GM12878 (cell line): ENCODE results near the gene NR4A2. TPM values are rescaled to one million over a fixed set of nuclear protein-coding genes. Genes with fewer than 3 reads are reported as not detected.

ENCODE experiments used
- ATAC-seq: fragments of 200-7000 bp; cut with Tn5 transposase; 3 replicates; pipeline ENCODE4 v1.9.1; 2020; ENCODE audit warnings: mild to moderate bottlenecking, moderate library complexity
- BruUV-seq: library from RNA; stranded (reverse); fragments of 400-500 nt; replicated peaks from 2 replicates; lab custom pipeline; 2021; lab: Mats Ljungman, UMichigan
- CTCF ChIA-PET: fragments of 300-600 bp; sonication (Branson Sonifier 250); formaldehyde crosslinking; extraction: SDS; loops from one replicate; lab custom pipeline; 2021; ENCODE audit warnings: inconsistent platforms; lab: Yijun Ruan, JAX
- POLR2A ChIA-PET: fragments of 350-600 bp; formaldehyde crosslinking; extraction: SDS; loops from one replicate; lab custom pipeline; 2021; ENCODE audit warnings: inconsistent platforms; lab: Charles Lee
- RAD21 ChIA-PET: fragments of 300-600 bp; sonication (Branson Sonifier 250); formaldehyde crosslinking; loops from one replicate; lab custom pipeline; 2023; ENCODE audit warnings: antibody characterized with exemption; ENCODE audit not compliant: unreplicated experiment; lab: Charles Lee
- SMC1A ChIA-PET: fragments of 300-600 bp; sonication (Branson Sonifier 250); formaldehyde crosslinking; loops from one replicate; lab custom pipeline; 2023; ENCODE audit not compliant: unreplicated experiment, uncharacterized antibody; lab: Charles Lee
- DNase-seq: peaks from one replicate; pipeline ENCODE4 v3.0.0-alpha.2; 2011; ENCODE audit warnings: low read depth, low spot score
- FAIRE-seq: peaks from 3 replicates; lab custom pipeline; 2011; peaks lifted over from hg19 to GRCh38; lab: Jason Lieb, UNC
- H2AFZ ChIP-seq: 2 replicates; pipeline ENCODE4 v1.6.0; 2011; ENCODE audit warnings: low read depth, low read length, control low read depth; ENCODE audit not compliant: control insufficient read depth
- H3K27ac ChIP-seq: 2 replicates; pipeline ENCODE4 v1.5.1; 2011; ENCODE audit warnings: control low read depth; ENCODE audit not compliant: control insufficient read depth, insufficient read depth
- H3K27me3 ChIP-seq, 2 experiments: replicated peaks in 1 of 2; 2 replicates each; pipeline versions ENCODE4 v1.6.0 to v1.6.1; 2011; ENCODE audit warnings: low read length in 1 of 2; ENCODE audit not compliant: control insufficient read depth in 2 of 2, insufficient read depth in 2 of 2
- H3K36me3 ChIP-seq, 2 experiments: 2 replicates each; pipeline ENCODE4 v1.5.1; 2011; ENCODE audit warnings: low read length in 1 of 2; ENCODE audit not compliant: control insufficient read depth in 2 of 2, insufficient read depth in 2 of 2
- H3K4me1 ChIP-seq: 2 replicates; pipeline ENCODE4 v1.6.1; 2011; ENCODE audit warnings: mild to moderate bottlenecking, low read length, moderate library complexity, mixed read lengths; ENCODE audit not compliant: control insufficient read depth, insufficient read depth
- H3K4me2 ChIP-seq: 2 replicates; pipeline ENCODE4 v1.6.0; 2011; ENCODE audit warnings: control low read depth; ENCODE audit not compliant: control insufficient read depth, insufficient read depth
- H3K4me3 ChIP-seq: fragments of 200-600 bp; sonication (generic); 2 replicates; pipeline ENCODE4 v1.5.1; 2016
- H3K79me2 ChIP-seq: 2 replicates; pipeline ENCODE4 v1.6.0; 2011; ENCODE audit warnings: low read length; ENCODE audit not compliant: control insufficient read depth, insufficient read depth
- H3K9ac ChIP-seq: 2 replicates; pipeline ENCODE4 v1.8.0; 2011; ENCODE audit warnings: low read length, control low read depth, mixed read lengths; ENCODE audit not compliant: control insufficient read depth, insufficient read depth
- H3K9me3 ChIP-seq: replicated peaks from 3 replicates; pipeline ENCODE4 v1.5.1; 2011; ENCODE audit warnings: mild to moderate bottlenecking, low read length; ENCODE audit not compliant: control insufficient read depth, insufficient read depth
- H4K20me1 ChIP-seq: 2 replicates; pipeline ENCODE4 v1.6.0; 2011; ENCODE audit not compliant: control insufficient read depth, insufficient read depth
- IKZF2 ChIP-seq, 2 experiments: fragments of 450-650 bp; IDR thresholded peaks; 2 replicates each; pipeline ENCODE4 v1.6.1; 2017; ENCODE audit warnings: mild to moderate bottlenecking in 2 of 2, moderate library complexity in 2 of 2
- JUND ChIP-seq: IDR thresholded peaks from 2 replicates; pipeline ENCODE4 v1.6.1; 2012; ENCODE audit warnings: low read depth, mild to moderate bottlenecking, low read length, improper control_type of control experiment, moderate library complexity
- MTA2 ChIP-seq: fragments of 450-650 bp; IDR thresholded peaks from 2 replicates; pipeline ENCODE4 v1.6.1; 2016; ENCODE audit warnings: low read depth, mild to moderate bottlenecking, moderate library complexity
- SMARCA5 ChIP-seq: fragments of 450-650 bp; IDR thresholded peaks from 2 replicates; pipeline ENCODE4 v1.6.1; 2017; ENCODE audit warnings: mild to moderate bottlenecking
- SUPT20H ChIP-seq: IDR thresholded peaks from 2 replicates; pipeline ENCODE4 v1.6.1; 2011; ENCODE audit warnings: low read depth, mild to moderate bottlenecking, low read length, moderate library complexity, borderline replicate concordance; ENCODE audit not compliant: control insufficient read depth
- TCF12 ChIP-seq: IDR thresholded peaks from 2 replicates; pipeline ENCODE4 v1.6.1; 2011; ENCODE audit warnings: low read depth, mild to moderate bottlenecking, low read length
- ZNF207 ChIP-seq: fragments of 450-650 bp; IDR thresholded peaks from 2 replicates; pipeline ENCODE4 v1.6.1; 2014; ENCODE audit warnings: antibody characterized with exemption, mild to moderate bottlenecking, borderline replicate concordance
- WGBS: methylation state at CpG from one replicate; pipeline ENCODE4 v1.1.6; 2016; ENCODE audit warnings: low lambda C conversion rate; ENCODE audit not compliant: insufficient replicate concordance, insufficient coverage; ENCODE audit errors: missing lambda C conversion rate; 5-methylcytosine and 5-hydroxymethylcytosine counted together
- in situ Hi-C: fragments of 300-500 bp; cut with MboI; formaldehyde crosslinking; loops from 9 replicates; pipeline ENCODE4 v1.14.3; 2018; ENCODE audit warnings: mixed read lengths
- intact Hi-C: fragments of 100-400 bp; cut with micrococcal nuclease; formaldehyde crosslinking; loops from one replicate; pipeline ENCODE4 v1.14.2; 2022; ENCODE audit not compliant: unreplicated experiment
- polyA plus RNA-seq, 11 experiments: library from polyadenylated mRNA; depleted of rRNA in 4 of 11; unstranded in 6 of 11; stranded (reverse) in 5 of 11; fragments of >200 nt; fragmentation: Nextera tagmentation in 4 of 11; fragmentation: Illumina TruSeq in 1 of 11; extraction: Ambion mirVana in 4 of 11; extraction: Trizol in 1 of 11; gene quantifications; 1 replicate in 1 of 11; 2 replicates in 10 of 11; pipeline versions ENCODE4 v1.2.1 to v1.2.3, GENCODE V29; 2011 to 2016; ENCODE audit warnings: inconsistent platforms in 2 of 11, missing spikeins in 2 of 11, low read depth in 1 of 11
- total RNA-seq, 4 experiments: library from RNA; depleted of rRNA in 3 of 4; stranded (reverse); fragments of >200 nt in 3 of 4; fragmentation: Illumina TruSeq in 1 of 4; extraction: Trizol in 1 of 4; gene quantifications; 2 replicates each; pipeline versions ENCODE4 v1.2.1 to v1.2.3, GENCODE V29; 2013 to 2021

NR4A2 gene
- total and polyA plus RNA-seq, 10 of the 15 experiments (the other 5 are each of a cell fraction or from before 2014, with no cell fraction given), result 0.15 to 3.4 (median 0.58) TPM

DNA sequence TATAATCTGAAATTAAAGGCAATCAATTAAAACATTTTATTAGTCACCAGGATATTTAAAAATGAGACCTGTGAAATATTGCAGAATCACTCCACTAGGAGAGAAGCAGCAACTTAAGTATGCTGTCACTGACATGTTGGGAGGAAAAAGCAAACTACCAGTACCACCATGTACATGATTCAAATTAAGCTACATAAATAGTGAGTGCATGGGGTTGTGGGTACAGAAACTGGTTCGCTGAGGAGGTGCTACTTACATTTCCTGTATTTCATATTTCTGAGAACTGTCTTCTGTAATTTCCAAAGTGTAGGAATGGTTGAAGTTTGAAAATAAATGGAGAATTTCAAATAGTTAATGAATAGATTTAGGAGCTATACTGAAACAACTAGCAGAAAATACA, 7.9 kb upstream of the NR4A2 start:
- Histone ChIP-seq H3K79me2 (peaks cover 1% of the 10 kb centered on the region), H2AFZ (peak overlapping the region; percentile 30; the same call in 1 of the 2 replicates), H3K36me3 (no peaks in the 10 kb centered on the region), H4K20me1 (no peaks in the 10 kb centered on the region), H3K4me2 (peak overlapping the region; percentile 91), H3K27ac (peak overlapping the region; percentile 100), H3K4me1 (peaks cover 20% of the 10 kb centered on the region), H3K4me3 (peak overlapping the region; percentile 93), H3K9me3 (no peaks in the 10 kb centered on the region), H3K9ac (peak overlapping the region; percentile 100), H3K27me3 (no peaks in the 10 kb centered on the region)
- CTCF ChIA-PET, result interaction anchor here (0.8 to 2.7 kb wide), 5 partner anchors 97 to 249 kb away, joined by 3 to 16 read pairs (median 5); partner anchors contain the start of gene GPD2
- ATAC-seq, result peak; percentile 34
- WGBS, result 22% methylated on average over 1 of the region's 1 CpG
- DNase-seq, result no peak
- FAIRE-seq, result no peak
- SMC1A ChIA-PET, result interaction anchor here (0.7 to 8.9 kb wide), 26 partner anchors 9 to 248 kb away, joined by 3 to 244 read pairs (median 5); partner anchors contain the start of gene GPD2
- intact Hi-C loops, result loop anchor here (2.0 kb wide), 1 partner anchor 186 kb away; no protein-coding TSS in a partner anchor
- POLR2A ChIA-PET, result interaction anchor here (0.7 to 3.4 kb wide), 18 partner anchors 9 to 852 kb away, joined by 3 to 27 read pairs (median 4); no protein-coding TSS in a partner anchor
- in situ Hi-C loops, result loop anchor here (10.0 to 25.0 kb wide), 2 partner anchors 54 to 247 kb away; no protein-coding TSS in a partner anchor
- RAD21 ChIA-PET, result interaction anchor here (0.9 to 7.1 kb wide), 21 partner anchors 9 to 962 kb away, joined by 3 to 36 read pairs (median 5); partner anchors contain the start of gene GPD2
- no TSS peak for BruUV-seq
- TF ChIP-seq JUND (no peak), ZNF207 (no peak), IKZF2 (IDR thresholded peaks at IDR 0.05) (peak; percentile 9 to 50; a peak in 1 of 4 replicates), SMARCA5 (peak; percentile 68), SUPT20H (no peak), TCF12 (no peak), MTA2 (0 out of 2 replicates have a peak, but pooled peaks have one; percentile 6)
